ENCODE measurements around the gene MARCHF6. TPM values are rescaled to one million over a fixed set of nuclear protein-coding genes. Genes with fewer than 3 reads are reported as not detected.

MARCHF6 gene
- total RNA-seq, 2 experiments from 2014 or later, result 67.3 to 92.2 TPM

GRCh38 chr5:10329446-10329819 is 24.1 kb upstream of the MARCHF6 start:
- peaks cover 5% of the 10 kb centered on the region for H3K4me1 Mint-ChIP-seq
- intact Hi-C loops (cut with DNase I, micrococcal nuclease), result no loop called here
- ATAC-seq, result no peak
- CTCF ChIA-PET, result interaction anchor here (0.5 to 1.3 kb wide), 5 partner anchors 14 to 307 kb away, joined by 3 to 4 read pairs (median 4); no protein-coding TSS in a partner anchor
- H3K27me3 Mint-ChIP-seq, result peaks cover 24% of the 10 kb centered on the region
- POLR2A ChIA-PET, result no interaction called here
- H3K9me3 Mint-ChIP-seq (ENCODE audit: low read depth), result no peaks in the 10 kb centered on the region
- H3K4me3 Mint-ChIP-seq, result no peak overlapping the region
- no peak overlapping the region for H3K27ac Mint-ChIP-seq
- no peaks in the 10 kb centered on the region for H3K36me3 Mint-ChIP-seq (ENCODE audit: low read depth)
- no peak for DNase-seq

- intact Hi-C loops (cut with DNase I, micrococcal nuclease), result no loop called here
- ChIA-PET POLR2A (no interaction called here), CTCF (interaction anchor here (0.5 to 1.3 kb wide), 6 partner anchors 13 to 306 kb away, joined by 3 to 4 read pairs (median 4); no protein-coding TSS in a partner anchor)
- no peak for DNase-seq
- no peak for ATAC-seq
- Mint-ChIP-seq H3K27ac (no peak overlapping the region), H3K27me3 (peaks cover 29% of the 10 kb centered on the region), H3K4me3 (no peak overlapping the region), H3K4me1 (peaks cover 5% of the 10 kb centered on the region), H3K36me3 (ENCODE audit: low read depth) (no peaks in the 10 kb centered on the region), H3K9me3 (ENCODE audit: low read depth) (no peaks in the 10 kb centered on the region)
Measured at GRCh38 chr5:10329820-10330481, 23.5 kb upstream of the MARCHF6 start.

- ChIA-PET CTCF (interaction anchor here (0.7 to 1.3 kb wide), 4 partner anchors 12 to 297 kb away, joined by 3 to 4 read pairs (median 3); no protein-coding TSS in a partner anchor), POLR2A (no interaction called here)
- Mint-ChIP-seq H3K9me3 (ENCODE audit: low read depth) (no peaks in the 10 kb centered on the region), H3K4me3 (no peak overlapping the region), H3K27ac (no peak overlapping the region), H3K27me3 (peaks cover 33% of the 10 kb centered on the region), H3K4me1 (peaks cover 5% of the 10 kb centered on the region), H3K36me3 (ENCODE audit: low read depth) (no peaks in the 10 kb centered on the region)
- ATAC-seq (no peak), DNase-seq (no peak)
- intact Hi-C loops (cut with DNase I, micrococcal nuclease), result no loop called here
Measured at GRCh38 chr5:10330511-10331230, 22.8 kb upstream of the MARCHF6 start.

- H3K36me3 Mint-ChIP-seq (ENCODE audit: low read depth), result no peaks in the 10 kb centered on the region
- CTCF ChIA-PET, result no interaction called here
Measured at GRCh38 chr5:10331341-10331796, 22.1 kb upstream of the MARCHF6 start.

GRCh38 chr5:10332301-10332700 is 21.2 kb upstream of the MARCHF6 start:
- no peak for DNase-seq
- Mint-ChIP-seq H3K4me3 (peak overlapping the region; percentile 24), H3K4me1 (peaks cover 5% of the 10 kb centered on the region), H3K27ac (no peak overlapping the region), H3K36me3 (ENCODE audit: low read depth) (no peaks in the 10 kb centered on the region), H3K9me3 (ENCODE audit: low read depth) (no peaks in the 10 kb centered on the region), H3K27me3 (peaks cover 36% of the 10 kb centered on the region)
- intact Hi-C loops (cut with DNase I, micrococcal nuclease), result no loop called here
- ATAC-seq, result no peak
- ChIA-PET CTCF (interaction anchor here (0.7 kb wide), 2 partner anchors 35 to 84 kb away, joined by 3 to 4 read pairs; no protein-coding TSS in a partner anchor), POLR2A (no interaction called here)

More at GRCh38 chr5:10331341-10331796, 22.1 kb upstream of the MARCHF6 start:
- H3K27ac Mint-ChIP-seq, result no peak overlapping the region
- H3K9me3 Mint-ChIP-seq (ENCODE audit: low read depth), result no peaks in the 10 kb centered on the region
- H3K4me1 Mint-ChIP-seq, result peaks cover 5% of the 10 kb centered on the region
- POLR2A ChIA-PET, result no interaction called here
- intact Hi-C loops (cut with DNase I, micrococcal nuclease), result no loop called here
- peaks cover 36% of the 10 kb centered on the region for H3K27me3 Mint-ChIP-seq
- H3K4me3 Mint-ChIP-seq, result no peak overlapping the region
- no peak for DNase-seq
- no peak for ATAC-seq

- peak; percentile 39 for ATAC-seq
- ChIA-PET CTCF (no interaction called here), POLR2A (no interaction called here)
- intact Hi-C loops (cut with DNase I, micrococcal nuclease), result no loop called here
- H3K9me3 Mint-ChIP-seq (ENCODE audit: low read depth), result no peaks in the 10 kb centered on the region
- H3K4me1 Mint-ChIP-seq, result peaks cover 5% of the 10 kb centered on the region
- peak overlapping the region; percentile 64 for H3K4me3 Mint-ChIP-seq
- no peaks in the 10 kb centered on the region for H3K36me3 Mint-ChIP-seq (ENCODE audit: low read depth)
- no peak overlapping the region for H3K27ac Mint-ChIP-seq
- peaks cover 36% of the 10 kb centered on the region for H3K27me3 Mint-ChIP-seq
- DNase-seq, result no peak
Measured at GRCh38 chr5:10333154-10334006, 20.1 kb upstream of the MARCHF6 start.

GRCh38 chr5:10334831-10335230 is 18.7 kb upstream of the MARCHF6 start:
- no peak for ATAC-seq
- no peaks in the 10 kb centered on the region for H3K9me3 Mint-ChIP-seq (ENCODE audit: low read depth)
- no peak overlapping the region for H3K4me3 Mint-ChIP-seq
- ChIA-PET POLR2A (no interaction called here), CTCF (no interaction called here)
- peaks cover 5% of the 10 kb centered on the region for H3K4me1 Mint-ChIP-seq
- no peaks in the 10 kb centered on the region for H3K36me3 Mint-ChIP-seq (ENCODE audit: low read depth)
- peaks cover 36% of the 10 kb centered on the region for H3K27me3 Mint-ChIP-seq
- no peak for DNase-seq
- intact Hi-C loops (cut with DNase I, micrococcal nuclease), result no loop called here
- H3K27ac Mint-ChIP-seq, result no peak overlapping the region

- H3K27ac Mint-ChIP-seq, result no peak overlapping the region
- H3K9me3 Mint-ChIP-seq (ENCODE audit: low read depth), result no peaks in the 10 kb centered on the region
- peaks cover 35% of the 10 kb centered on the region for H3K27me3 Mint-ChIP-seq
- ATAC-seq, result no peak
- ChIA-PET CTCF (interaction anchor here (0.8 kb wide), 1 partner anchor 52 kb away, joined by 3 read pairs; no protein-coding TSS in a partner anchor), POLR2A (no interaction called here)
- H3K4me1 Mint-ChIP-seq, result peaks cover 5% of the 10 kb centered on the region
- DNase-seq, result no peak
- no peak overlapping the region for H3K4me3 Mint-ChIP-seq
- intact Hi-C loops (cut with DNase I, micrococcal nuclease), result no loop called here
- H3K36me3 Mint-ChIP-seq (ENCODE audit: low read depth), result no peaks in the 10 kb centered on the region
Measured at GRCh38 chr5:10335711-10336470, 17.6 kb upstream of the MARCHF6 start.

- CTCF ChIA-PET, result interaction anchor here (0.5 kb wide), 1 partner anchor 52 kb away, joined by 3 read pairs; no protein-coding TSS in a partner anchor
Measured at GRCh38 chr5:10337107-10337506, 16.4 kb upstream of the MARCHF6 start.

GRCh38 chr5:10337986-10338385 is 15.5 kb upstream of the MARCHF6 start:
- no peak for ATAC-seq

More at GRCh38 chr5:10337107-10337506, 16.4 kb upstream of the MARCHF6 start:
- POLR2A ChIA-PET, result no interaction called here
- no peak overlapping the region for H3K27ac Mint-ChIP-seq
- peaks cover 24% of the 10 kb centered on the region for H3K27me3 Mint-ChIP-seq
- H3K36me3 Mint-ChIP-seq (ENCODE audit: low read depth), result no peaks in the 10 kb centered on the region
- DNase-seq (no peak), ATAC-seq (no peak)
- H3K9me3 Mint-ChIP-seq (ENCODE audit: low read depth), result no peaks in the 10 kb centered on the region
- no peak overlapping the region for H3K4me3 Mint-ChIP-seq
- H3K4me1 Mint-ChIP-seq, result peaks cover 5% of the 10 kb centered on the region
- intact Hi-C loops (cut with DNase I, micrococcal nuclease), result no loop called here

GRCh38 chr5:10338686-10339057 is 14.8 kb upstream of the MARCHF6 start:
- Mint-ChIP-seq H3K4me3 (no peak overlapping the region), H3K9me3 (ENCODE audit: low read depth) (no peaks in the 10 kb centered on the region), H3K27me3 (peaks cover 14% of the 10 kb centered on the region), H3K4me1 (no peaks in the 10 kb centered on the region), H3K36me3 (ENCODE audit: low read depth) (no peaks in the 10 kb centered on the region), H3K27ac (no peak overlapping the region)
- CTCF ChIA-PET, result no interaction called here
- intact Hi-C loops (cut with DNase I, micrococcal nuclease), result no loop called here
- DNase-seq (no peak), ATAC-seq (no peak)
- POLR2A ChIA-PET, result no interaction called here

More at GRCh38 chr5:10337986-10338385, 15.5 kb upstream of the MARCHF6 start:
- Mint-ChIP-seq H3K4me3 (no peak overlapping the region), H3K27ac (no peak overlapping the region), H3K4me1 (peaks cover 5% of the 10 kb centered on the region), H3K9me3 (ENCODE audit: low read depth) (no peaks in the 10 kb centered on the region), H3K27me3 (peaks cover 17% of the 10 kb centered on the region), H3K36me3 (ENCODE audit: low read depth) (no peaks in the 10 kb centered on the region)
- intact Hi-C loops (cut with DNase I, micrococcal nuclease), result no loop called here
- no peak for DNase-seq
- CTCF ChIA-PET, result no interaction called here
- POLR2A ChIA-PET, result no interaction called here
